ENCODE results near the gene ESYT3. TPM values are rescaled to one million over a fixed set of nuclear protein-coding genes. Genes with fewer than 3 reads are reported as not detected.

Gene ESYT3
- total RNA-seq, 2 experiments from 2014 or later: 0.44 to 0.74 TPM

DNA sequence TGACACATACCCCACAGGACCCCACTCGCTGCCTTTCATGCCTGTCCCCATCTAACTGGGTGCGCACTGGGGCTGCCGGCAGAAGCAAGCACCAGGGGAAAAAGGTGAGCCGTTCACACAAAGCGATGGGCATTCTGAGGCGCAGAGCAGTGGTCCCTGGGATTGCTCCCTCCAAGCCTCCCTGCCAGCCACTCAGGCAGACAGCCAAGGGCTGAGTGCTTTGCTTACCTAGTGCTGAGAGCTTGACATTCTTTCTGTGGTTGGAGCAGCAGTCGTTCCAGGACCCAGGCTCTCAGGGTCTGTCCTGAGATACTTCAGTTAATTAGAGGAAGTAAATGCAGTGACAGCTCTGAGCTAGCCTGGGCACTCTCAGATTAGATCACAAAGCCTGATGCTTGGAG, 5.7 kb downstream of the ESYT3 start:
- no peak for DNase-seq
- Mint-ChIP-seq H3K27ac (no peak overlapping the region), H3K36me3 (ENCODE audit: low read depth) (no peaks in the 10 kb centered on the region), H3K4me1 (peaks cover 2% of the 10 kb centered on the region), H3K27me3 (peaks cover 26% of the 10 kb centered on the region), H3K9me3 (no peaks in the 10 kb centered on the region), H3K4me3 (no peak overlapping the region)
- CTCF ChIA-PET: no interaction called here
- POLR2A ChIA-PET: no interaction called here

DNA sequence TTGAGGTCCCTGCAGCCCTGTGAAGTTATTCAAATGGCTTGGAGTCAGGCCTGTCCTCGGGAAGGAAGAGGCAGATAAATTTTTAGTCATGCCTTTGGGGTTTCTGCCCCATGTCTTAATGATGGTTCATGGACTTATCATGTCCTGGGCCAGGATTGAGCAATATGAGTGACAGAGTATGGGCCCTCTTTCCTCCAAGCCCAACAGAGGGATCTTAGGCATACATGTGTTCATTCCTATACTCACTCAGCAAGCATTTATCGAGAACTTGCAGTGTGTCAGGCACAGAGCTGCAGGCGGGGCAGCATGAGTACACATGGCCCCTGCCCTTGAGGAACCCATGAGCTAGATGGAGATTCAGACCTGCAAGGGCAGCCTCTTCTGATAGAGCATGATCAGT, 6.2 kb downstream of the ESYT3 start:
- H3K27ac Mint-ChIP-seq: no peak overlapping the region
- H3K4me3 Mint-ChIP-seq: no peak overlapping the region
- peaks cover 24% of the 10 kb centered on the region for H3K27me3 Mint-ChIP-seq
- ChIA-PET CTCF (interaction anchor here (0.8 kb wide), 1 partner anchor 9 kb away, joined by 3 read pairs; no protein-coding TSS in a partner anchor), POLR2A (no interaction called here)
- DNase-seq: no peak
- H3K4me1 Mint-ChIP-seq: peaks cover 2% of the 10 kb centered on the region
- H3K9me3 Mint-ChIP-seq: no peaks in the 10 kb centered on the region
- no peaks in the 10 kb centered on the region for H3K36me3 Mint-ChIP-seq (ENCODE audit: low read depth)

DNA sequence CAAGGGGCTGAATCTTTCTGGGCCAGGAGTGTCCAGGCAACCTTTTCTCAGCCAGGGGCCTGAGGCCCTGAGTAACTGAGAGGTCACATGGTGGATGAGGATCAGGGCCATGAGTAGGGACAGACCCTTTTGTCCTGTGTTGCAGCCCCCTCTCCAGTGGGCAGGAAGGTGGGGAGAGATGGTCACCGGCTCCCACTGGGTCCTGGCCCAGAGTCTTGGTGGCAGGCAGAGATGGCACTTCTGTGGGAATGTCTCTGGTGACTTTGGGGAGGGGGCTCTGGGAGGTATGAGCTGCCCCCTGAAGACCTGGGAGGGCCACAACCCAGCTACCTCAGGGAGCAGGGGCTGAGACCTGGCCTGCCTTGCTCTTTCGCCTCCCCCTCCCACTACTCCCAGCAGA, 6.8 kb downstream of the ESYT3 start:
- H3K27me3 Mint-ChIP-seq: peaks cover 17% of the 10 kb centered on the region
- POLR2A ChIA-PET: no interaction called here
- no peaks in the 10 kb centered on the region for H3K9me3 Mint-ChIP-seq
- no peaks in the 10 kb centered on the region for H3K36me3 Mint-ChIP-seq (ENCODE audit: low read depth)
- H3K4me3 Mint-ChIP-seq: no peak overlapping the region
- no peaks in the 10 kb centered on the region for H3K4me1 Mint-ChIP-seq
- DNase-seq: no peak
- CTCF ChIA-PET: interaction anchor here (0.7 to 0.8 kb wide), 2 partner anchors 10 to 114 kb away, joined by 3 read pairs; no protein-coding TSS in a partner anchor
- H3K27ac Mint-ChIP-seq: no peak overlapping the region

DNA sequence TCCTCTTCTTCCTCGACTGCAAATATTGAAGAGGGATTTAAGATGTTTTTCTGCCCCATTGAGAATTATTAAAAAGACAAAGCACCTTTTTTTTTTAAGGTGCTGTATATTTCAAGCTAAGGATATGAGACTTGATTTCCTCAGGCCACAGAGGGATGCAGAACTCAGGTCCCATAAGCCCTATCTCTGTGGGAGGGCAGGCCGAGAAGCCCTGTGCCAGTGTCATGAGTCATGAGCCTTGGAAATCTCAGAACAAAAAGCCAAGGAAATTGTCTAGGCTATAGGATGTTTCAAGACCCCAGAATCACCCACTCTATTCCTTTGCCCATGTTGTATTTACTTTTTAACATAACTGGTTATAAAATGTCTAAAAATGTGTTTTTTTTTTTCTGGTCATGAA, 7.3 kb downstream of the ESYT3 start:
- Mint-ChIP-seq H3K27ac (no peak overlapping the region), H3K9me3 (no peaks in the 10 kb centered on the region), H3K36me3 (ENCODE audit: low read depth) (no peaks in the 10 kb centered on the region), H3K4me1 (no peaks in the 10 kb centered on the region), H3K4me3 (no peak overlapping the region), H3K27me3 (peaks cover 13% of the 10 kb centered on the region)
- CTCF ChIA-PET: interaction anchor here (0.7 kb wide), 1 partner anchor 115 kb away, joined by 3 read pairs; no protein-coding TSS in a partner anchor
- no peak for DNase-seq
- POLR2A ChIA-PET: no interaction called here

GRCh38 chr3:138442433-138442832, 8.0 kb downstream of the ESYT3 start:
- Mint-ChIP-seq H3K27me3 (peaks cover 7% of the 10 kb centered on the region), H3K4me3 (no peak overlapping the region), H3K4me1 (no peaks in the 10 kb centered on the region), H3K9me3 (no peaks in the 10 kb centered on the region), H3K27ac (no peak overlapping the region), H3K36me3 (ENCODE audit: low read depth) (no peaks in the 10 kb centered on the region)
- POLR2A ChIA-PET: no interaction called here
- CTCF ChIA-PET: interaction anchor here (0.8 kb wide), 1 partner anchor 530 kb away, joined by 3 read pairs; no protein-coding TSS in a partner anchor
- no peak for DNase-seq

DNA sequence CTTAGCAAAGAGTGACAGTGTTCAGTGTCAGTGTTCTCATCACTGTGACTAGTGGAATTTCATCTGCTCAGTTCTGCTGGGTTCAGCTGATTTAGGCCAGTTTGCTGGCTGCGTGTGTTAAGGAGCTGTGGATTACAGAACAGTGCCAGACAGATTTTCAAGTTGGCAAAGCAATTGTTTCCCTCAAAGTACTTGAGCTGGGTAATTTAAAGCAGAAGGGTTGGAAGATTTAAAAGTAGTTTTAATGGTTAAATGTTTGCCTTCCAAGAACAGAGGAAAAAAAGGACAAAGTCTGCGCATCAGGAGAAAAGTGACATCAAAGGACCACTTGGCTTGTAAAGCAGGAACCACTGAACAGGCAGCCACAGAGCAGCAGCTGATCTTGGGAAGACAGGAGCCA, 8.7 kb downstream of the ESYT3 start:
- Mint-ChIP-seq H3K4me3 (no peak overlapping the region), H3K27ac (no peak overlapping the region), H3K36me3 (ENCODE audit: low read depth) (no peaks in the 10 kb centered on the region), H3K4me1 (no peaks in the 10 kb centered on the region), H3K27me3 (peaks cover 4% of the 10 kb centered on the region), H3K9me3 (no peaks in the 10 kb centered on the region)
- no peak for DNase-seq
- ChIA-PET CTCF (interaction anchor here (0.7 kb wide), 1 partner anchor 9 kb away, joined by 3 read pairs; the partner anchor contains the start of gene ESYT3), POLR2A (interaction anchor here (0.7 kb wide), 1 partner anchor 15 kb away, joined by 3 read pairs; no protein-coding TSS in a partner anchor)

DNA sequence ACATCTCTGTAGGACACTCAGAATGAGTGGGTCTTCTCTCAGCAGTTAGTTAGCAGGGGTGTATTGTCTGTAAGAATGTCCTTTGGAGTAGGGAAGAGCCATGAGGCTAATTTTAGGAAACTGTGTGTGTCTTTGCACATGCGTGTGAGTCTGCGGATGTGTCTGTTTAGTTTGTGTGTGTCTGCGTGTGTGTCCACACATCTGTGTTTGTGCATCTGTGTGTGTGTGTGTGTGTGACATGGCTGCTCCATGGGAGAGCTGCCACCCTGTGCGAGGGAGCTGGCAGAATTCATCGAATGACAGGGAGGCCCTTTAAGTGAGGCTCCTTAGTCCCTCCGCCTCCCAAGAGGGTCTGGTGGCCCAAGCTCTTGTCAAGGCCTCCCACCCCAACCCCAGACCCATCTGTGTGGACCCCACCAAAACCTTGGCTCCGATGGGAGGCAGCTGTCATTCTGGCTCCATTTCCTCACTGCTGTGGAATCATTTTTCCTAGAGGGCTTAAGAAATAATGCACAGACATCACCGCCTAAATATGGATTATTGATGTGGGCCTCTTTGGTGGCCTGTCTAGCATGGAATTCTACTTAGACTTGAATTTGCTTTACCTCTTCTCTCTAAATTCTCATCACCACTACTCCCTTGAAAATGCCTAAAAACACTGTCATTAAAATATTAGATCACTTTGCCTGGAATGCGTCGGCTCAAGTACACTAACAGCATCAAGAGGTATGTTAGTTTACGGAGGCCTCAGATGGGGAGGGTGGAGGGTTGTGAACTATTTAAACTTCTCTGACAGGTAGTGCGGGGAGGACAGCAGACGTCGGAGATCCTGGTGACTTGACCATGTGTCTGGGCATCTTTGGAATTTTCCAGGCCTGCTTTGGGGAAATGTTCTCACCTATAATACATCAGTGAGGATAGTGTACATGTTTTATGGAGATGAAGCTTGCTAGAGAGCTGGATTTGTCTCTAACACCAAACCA, 9.4 kb downstream of the ESYT3 start:
- Mint-ChIP-seq H3K36me3 (ENCODE audit: low read depth) (no peaks in the 10 kb centered on the region), H3K27me3 (no peaks in the 10 kb centered on the region), H3K4me3 (no peak overlapping the region), H3K4me1 (no peaks in the 10 kb centered on the region), H3K27ac (no peak overlapping the region), H3K9me3 (no peaks in the 10 kb centered on the region)
- POLR2A ChIA-PET: interaction anchor here (0.7 kb wide), 1 partner anchor 14 kb away, joined by 3 read pairs; no protein-coding TSS in a partner anchor
- no peak for DNase-seq
- CTCF ChIA-PET: interaction anchor here (0.7 kb wide), 1 partner anchor 9 kb away, joined by 3 read pairs; the partner anchor contains the start of gene ESYT3

DNA sequence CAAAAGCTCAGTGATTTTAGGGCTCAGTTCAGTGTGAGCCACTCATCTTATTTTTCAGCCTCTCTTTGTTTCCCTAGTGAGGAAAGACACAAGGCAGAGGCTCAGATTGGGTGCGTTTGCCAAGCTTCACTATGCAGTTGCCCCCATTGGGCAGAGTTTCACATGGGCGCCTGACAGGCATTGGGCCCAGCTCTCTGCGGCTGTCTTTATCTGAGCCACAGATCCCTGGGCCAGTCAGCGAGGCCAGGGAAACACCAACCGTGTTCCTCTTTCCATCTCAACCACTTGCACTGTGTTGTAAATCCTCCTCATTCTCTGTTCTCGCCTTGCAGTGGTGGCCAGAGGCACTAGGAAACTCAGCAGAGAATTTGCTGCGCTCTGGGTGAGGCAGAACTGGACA, 10.8 kb downstream of the ESYT3 start:
- no peak overlapping the region for H3K4me3 Mint-ChIP-seq
- DNase-seq: no peak
- POLR2A ChIA-PET: no interaction called here

GRCh38 chr3:138445654-138446053, 11.2 kb downstream of the ESYT3 start:
- no peak overlapping the region for H3K27ac Mint-ChIP-seq
- H3K9me3 Mint-ChIP-seq: no peaks in the 10 kb centered on the region
- no peak overlapping the region for H3K4me3 Mint-ChIP-seq
- no peaks in the 10 kb centered on the region for H3K4me1 Mint-ChIP-seq
- DNase-seq: no peak
- no peaks in the 10 kb centered on the region for H3K27me3 Mint-ChIP-seq
- POLR2A ChIA-PET: no interaction called here
- no peaks in the 10 kb centered on the region for H3K36me3 Mint-ChIP-seq (ENCODE audit: low read depth)
- CTCF ChIA-PET: interaction anchor here (0.8 kb wide), 1 partner anchor 11 kb away, joined by 4 read pairs; the partner anchor contains the start of gene ESYT3

More for the DNA sequence above, 10.8 kb downstream of the ESYT3 start:
- no peaks in the 10 kb centered on the region for H3K27me3 Mint-ChIP-seq
- H3K36me3 Mint-ChIP-seq (ENCODE audit: low read depth): no peaks in the 10 kb centered on the region
- CTCF ChIA-PET: interaction anchor here (0.8 kb wide), 1 partner anchor 10 kb away, joined by 4 read pairs; the partner anchor contains the start of gene ESYT3
- H3K27ac Mint-ChIP-seq: no peak overlapping the region
- H3K4me1 Mint-ChIP-seq: no peaks in the 10 kb centered on the region
- no peaks in the 10 kb centered on the region for H3K9me3 Mint-ChIP-seq

- Mint-ChIP-seq H3K4me1 (no peaks in the 10 kb centered on the region), H3K9me3 (no peaks in the 10 kb centered on the region), H3K27ac (no peak overlapping the region), H3K36me3 (ENCODE audit: low read depth) (no peaks in the 10 kb centered on the region), H3K27me3 (no peaks in the 10 kb centered on the region), H3K4me3 (no peak overlapping the region)
- DNase-seq: no peak
- ChIA-PET POLR2A (no interaction called here), CTCF (interaction anchor here (0.6 kb wide), 1 partner anchor 15 kb away, joined by 4 read pairs; no protein-coding TSS in a partner anchor)
These were observed 14.2 kb downstream of the ESYT3 start for GRCh38 chr3:138448631-138449030.

DNA sequence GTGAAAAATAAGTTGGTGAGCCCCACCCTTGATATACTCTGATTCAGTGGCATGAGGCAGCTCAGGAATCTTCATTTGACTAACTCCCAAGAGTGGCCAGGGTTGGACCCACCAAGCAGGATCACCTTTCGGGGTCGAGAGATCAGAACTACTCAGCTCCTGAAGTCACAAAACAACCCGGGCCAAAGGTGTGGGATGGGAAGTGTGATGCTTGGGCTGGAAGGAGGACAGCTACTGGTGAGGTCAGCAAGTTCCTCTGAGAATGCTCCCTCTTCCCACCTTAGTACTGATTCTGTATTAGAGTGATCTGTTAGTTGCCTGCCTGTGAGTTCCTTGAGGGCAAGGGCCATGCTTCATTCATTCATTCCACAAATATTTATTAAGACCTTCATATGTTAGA, 15.1 kb downstream of the ESYT3 start:
- Mint-ChIP-seq H3K27ac (no peak overlapping the region), H3K36me3 (ENCODE audit: low read depth) (no peaks in the 10 kb centered on the region), H3K27me3 (no peaks in the 10 kb centered on the region), H3K4me3 (no peak overlapping the region), H3K4me1 (no peaks in the 10 kb centered on the region), H3K9me3 (no peaks in the 10 kb centered on the region)
- no peak for DNase-seq
- POLR2A ChIA-PET: no interaction called here
- CTCF ChIA-PET: no interaction called here

GRCh38 chr3:138450181-138450580, 15.8 kb downstream of the ESYT3 start:
- no peak overlapping the region for H3K4me3 Mint-ChIP-seq
- POLR2A ChIA-PET: no interaction called here
- H3K27ac Mint-ChIP-seq: no peak overlapping the region
- CTCF ChIA-PET: no interaction called here
- no peaks in the 10 kb centered on the region for H3K36me3 Mint-ChIP-seq (ENCODE audit: low read depth)
- no peak for DNase-seq
- no peaks in the 10 kb centered on the region for H3K4me1 Mint-ChIP-seq
- no peaks in the 10 kb centered on the region for H3K9me3 Mint-ChIP-seq
- no peaks in the 10 kb centered on the region for H3K27me3 Mint-ChIP-seq

- no peaks in the 10 kb centered on the region for H3K36me3 Mint-ChIP-seq (ENCODE audit: low read depth)
- no peak overlapping the region for H3K4me3 Mint-ChIP-seq
These were observed 16.4 kb downstream of the ESYT3 start for GRCh38 chr3:138450704-138451424.

More at GRCh38 chr3:138450704-138451424, 16.4 kb downstream of the ESYT3 start:
- POLR2A ChIA-PET: no interaction called here
- Mint-ChIP-seq H3K9me3 (no peaks in the 10 kb centered on the region), H3K4me1 (peaks cover 5% of the 10 kb centered on the region), H3K27ac (no peak overlapping the region), H3K27me3 (no peaks in the 10 kb centered on the region)
- CTCF ChIA-PET: interaction anchor here (0.8 kb wide), 1 partner anchor 12 kb away, joined by 3 read pairs; no protein-coding TSS in a partner anchor
- DNase-seq: no peak
